Measurements from ENCODE around the gene TCN2. TPM values are rescaled to one million over a fixed set of nuclear protein-coding genes. Genes with fewer than 3 reads are reported as not detected.

The TCN2 gene
- total and polyA plus RNA-seq, 10 of the 15 experiments (the other 5 are each of a cell fraction or from before 2014, with no cell fraction given): 5.4 to 21.8 (median 11.0) TPM

DNA sequence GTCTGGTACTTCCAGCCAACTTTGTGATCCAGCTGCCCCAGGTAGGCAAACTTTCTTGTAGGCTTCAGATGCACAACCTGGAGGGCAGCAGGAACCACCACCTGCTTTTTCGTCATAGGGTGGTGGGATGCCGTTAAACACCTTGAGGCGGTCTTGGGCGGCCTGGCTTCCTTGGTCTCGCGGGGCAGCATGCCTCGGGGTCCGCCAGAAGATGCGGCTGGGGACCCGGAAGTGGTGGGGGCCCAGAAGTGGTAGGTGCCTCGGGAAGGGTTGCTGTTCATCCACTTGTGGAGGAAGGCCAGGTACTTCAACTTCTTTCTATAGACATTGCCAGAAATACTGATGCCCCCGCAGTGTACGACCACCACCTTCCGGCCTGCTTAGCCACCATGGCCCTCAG lies 47.4 kb downstream of the TCN2 start (continued):
- TF ChIP-seq, protein P1, sequence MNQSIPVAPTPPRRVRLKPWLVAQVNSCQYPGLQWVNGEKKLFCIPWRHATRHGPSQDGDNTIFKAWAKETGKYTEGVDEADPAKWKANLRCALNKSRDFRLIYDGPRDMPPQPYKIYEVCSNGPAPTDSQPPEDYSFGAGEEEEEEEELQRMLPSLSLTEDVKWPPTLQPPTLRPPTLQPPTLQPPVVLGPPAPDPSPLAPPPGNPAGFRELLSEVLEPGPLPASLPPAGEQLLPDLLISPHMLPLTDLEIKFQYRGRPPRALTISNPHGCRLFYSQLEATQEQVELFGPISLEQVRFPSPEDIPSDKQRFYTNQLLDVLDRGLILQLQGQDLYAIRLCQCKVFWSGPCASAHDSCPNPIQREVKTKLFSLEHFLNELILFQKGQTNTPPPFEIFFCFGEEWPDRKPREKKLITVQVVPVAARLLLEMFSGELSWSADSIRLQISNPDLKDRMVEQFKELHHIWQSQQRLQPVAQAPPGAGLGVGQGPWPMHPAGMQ (IDR thresholded peaks at IDR 0.05; ENCODE audit: borderline replicate concordance): no peak
- no peak for TF ChIP-seq PAX8 (IDR thresholded peaks at IDR 0.05)
- no peak for TF ChIP-seq SREBF2 (IDR thresholded peaks at IDR 0.05; ENCODE audit: low read length)

DNA sequence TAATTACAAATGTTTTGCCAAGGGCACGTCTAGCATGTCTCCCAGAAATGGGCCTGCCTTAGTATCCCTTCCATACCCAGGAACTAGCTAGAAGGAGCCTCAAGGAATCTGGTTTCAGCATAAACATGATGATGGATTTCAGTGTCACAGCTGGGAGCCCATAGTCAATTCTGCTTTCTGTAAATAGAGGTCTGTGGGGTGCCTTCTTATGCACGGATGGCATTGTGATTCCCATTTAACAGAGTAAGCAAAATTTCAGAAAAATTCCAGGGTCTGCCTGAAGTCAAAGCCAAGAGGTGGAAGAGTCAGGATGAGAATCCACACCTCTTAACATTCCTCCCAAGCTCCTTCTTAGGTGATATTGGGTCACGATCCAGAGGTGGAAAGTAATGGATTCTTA lies 48.6 kb downstream of the TCN2 start:
- no peaks in the 10 kb centered on the region for H4K20me1 ChIP-seq (ENCODE audit: control insufficient read depth, insufficient read depth)
- H3K9ac ChIP-seq (ENCODE audit: control insufficient read depth, insufficient read depth, low read length): no peak overlapping the region
- no peaks in the 10 kb centered on the region for H3K36me3 ChIP-seq (ENCODE audit: control insufficient read depth in 2 of 2, insufficient read depth in 2 of 2, low read length in 1 of 2)
- CTCF ChIA-PET: no interaction called here
- BruUV-seq (replicated peaks): no TSS peak
- POLR2A ChIA-PET: no interaction called here
- H3K4me2 ChIP-seq (ENCODE audit: control insufficient read depth, insufficient read depth): no peak overlapping the region
- RAD21 ChIA-PET (ENCODE audit: unreplicated experiment): interaction anchor here (1.0 kb wide), 1 partner anchor 100 kb away, joined by 5 read pairs; no protein-coding TSS in a partner anchor
- no peak overlapping the region for H3K4me3 ChIP-seq
- intact Hi-C loops (cut with micrococcal nuclease; ENCODE audit: unreplicated experiment) (no loop called here), in situ Hi-C loops (cut with MboI) (no loop called here)
- no peaks in the 10 kb centered on the region for H3K27me3 ChIP-seq (replicated peaks in 1 of 2; ENCODE audit: control insufficient read depth in 2 of 2, insufficient read depth in 2 of 2, low read length in 1 of 2)
- FAIRE-seq: no peak
- no peak for DNase-seq (ENCODE audit: low read depth, low spot score)
- H2AFZ ChIP-seq (ENCODE audit: control insufficient read depth, low read depth, low read length): no peak overlapping the region
- H3K79me2 ChIP-seq (ENCODE audit: control insufficient read depth, insufficient read depth, low read length): no peaks in the 10 kb centered on the region
- ATAC-seq: no peak
- no peak overlapping the region for H3K27ac ChIP-seq (ENCODE audit: control insufficient read depth, insufficient read depth)
- WGBS (ENCODE audit: insufficient coverage, insufficient replicate concordance, low lambda C conversion rate, missing lambda C conversion rate): 46% methylated on average over 3 of the region's 3 CpGs
- SMC1A ChIA-PET (ENCODE audit: uncharacterized antibody, unreplicated experiment): interaction anchor here (0.7 to 1.0 kb wide), 2 partner anchors 56 to 99 kb away, joined by 3 to 5 read pairs; no protein-coding TSS in a partner anchor
- no peak for TF ChIP-seq NFYB (IDR thresholded peaks at IDR 0.05; ENCODE audit: insufficient read depth, low read depth, low read length)
- no peak for TF ChIP-seq CHD4 (IDR thresholded peaks at IDR 0.05)
- no peak for TF ChIP-seq BCL11A (IDR thresholded peaks at IDR 0.05; ENCODE audit: low read depth, low read length)
- no peak for TF ChIP-seq NFYA (IDR thresholded peaks at IDR 0.05; ENCODE audit: borderline replicate concordance, low read depth, low read length)
- TF ChIP-seq, protein P2, sequence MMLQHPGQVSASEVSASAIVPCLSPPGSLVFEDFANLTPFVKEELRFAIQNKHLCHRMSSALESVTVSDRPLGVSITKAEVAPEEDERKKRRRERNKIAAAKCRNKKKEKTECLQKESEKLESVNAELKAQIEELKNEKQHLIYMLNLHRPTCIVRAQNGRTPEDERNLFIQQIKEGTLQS (IDR thresholded peaks at IDR 0.05; ENCODE audit: borderline replicate concordance, extremely low read depth, low read depth, low read length): no peak
- TF ChIP-seq SREBF1 (IDR thresholded peaks at IDR 0.05; ENCODE audit: low read length): no peak
- no peak for TF ChIP-seq WRNIP1 (IDR thresholded peaks at IDR 0.05; ENCODE audit: borderline replicate concordance, low read depth, low read length)
- TF ChIP-seq RBBP5 (conservative IDR thresholded peaks at IDR 0.05): no peak
- no peak for TF ChIP-seq IKZF1 (conservative IDR thresholded peaks at IDR 0.05)
- TF ChIP-seq NR2C1 (IDR thresholded peaks at IDR 0.05): no peak
- TF ChIP-seq, protein P3, sequence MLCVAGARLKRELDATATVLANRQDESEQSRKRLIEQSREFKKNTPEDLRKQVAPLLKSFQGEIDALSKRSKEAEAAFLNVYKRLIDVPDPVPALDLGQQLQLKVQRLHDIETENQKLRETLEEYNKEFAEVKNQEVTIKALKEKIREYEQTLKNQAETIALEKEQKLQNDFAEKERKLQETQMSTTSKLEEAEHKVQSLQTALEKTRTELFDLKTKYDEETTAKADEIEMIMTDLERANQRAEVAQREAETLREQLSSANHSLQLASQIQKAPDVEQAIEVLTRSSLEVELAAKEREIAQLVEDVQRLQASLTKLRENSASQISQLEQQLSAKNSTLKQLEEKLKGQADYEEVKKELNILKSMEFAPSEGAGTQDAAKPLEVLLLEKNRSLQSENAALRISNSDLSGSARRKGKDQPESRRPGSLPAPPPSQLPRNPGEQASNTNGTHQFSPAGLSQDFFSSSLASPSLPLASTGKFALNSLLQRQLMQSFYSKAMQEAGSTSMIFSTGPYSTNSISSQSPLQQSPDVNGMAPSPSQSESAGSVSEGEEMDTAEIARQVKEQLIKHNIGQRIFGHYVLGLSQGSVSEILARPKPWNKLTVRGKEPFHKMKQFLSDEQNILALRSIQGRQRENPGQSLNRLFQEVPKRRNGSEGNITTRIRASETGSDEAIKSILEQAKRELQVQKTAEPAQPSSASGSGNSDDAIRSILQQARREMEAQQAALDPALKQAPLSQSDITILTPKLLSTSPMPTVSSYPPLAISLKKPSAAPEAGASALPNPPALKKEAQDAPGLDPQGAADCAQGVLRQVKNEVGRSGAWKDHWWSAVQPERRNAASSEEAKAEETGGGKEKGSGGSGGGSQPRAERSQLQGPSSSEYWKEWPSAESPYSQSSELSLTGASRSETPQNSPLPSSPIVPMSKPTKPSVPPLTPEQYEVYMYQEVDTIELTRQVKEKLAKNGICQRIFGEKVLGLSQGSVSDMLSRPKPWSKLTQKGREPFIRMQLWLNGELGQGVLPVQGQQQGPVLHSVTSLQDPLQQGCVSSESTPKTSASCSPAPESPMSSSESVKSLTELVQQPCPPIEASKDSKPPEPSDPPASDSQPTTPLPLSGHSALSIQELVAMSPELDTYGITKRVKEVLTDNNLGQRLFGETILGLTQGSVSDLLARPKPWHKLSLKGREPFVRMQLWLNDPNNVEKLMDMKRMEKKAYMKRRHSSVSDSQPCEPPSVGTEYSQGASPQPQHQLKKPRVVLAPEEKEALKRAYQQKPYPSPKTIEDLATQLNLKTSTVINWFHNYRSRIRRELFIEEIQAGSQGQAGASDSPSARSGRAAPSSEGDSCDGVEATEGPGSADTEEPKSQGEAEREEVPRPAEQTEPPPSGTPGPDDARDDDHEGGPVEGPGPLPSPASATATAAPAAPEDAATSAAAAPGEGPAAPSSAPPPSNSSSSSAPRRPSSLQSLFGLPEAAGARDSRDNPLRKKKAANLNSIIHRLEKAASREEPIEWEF (IDR thresholded peaks at IDR 0.05; ENCODE audit: insufficient replicate concordance, low read depth, low read length): no peak
- TF ChIP-seq SIX5 (IDR thresholded peaks at IDR 0.05; ENCODE audit: low read depth, low read length, severe bottlenecking): no peak
- TF ChIP-seq YY1 (IDR thresholded peaks at IDR 0.05; ENCODE audit: low read depth, low read length): no peak
- H3K4me1 ChIP-seq (ENCODE audit: control insufficient read depth, insufficient read depth, low read length): no peaks in the 10 kb centered on the region
- no peaks in the 10 kb centered on the region for H3K9me3 ChIP-seq (replicated peaks; ENCODE audit: control insufficient read depth, insufficient read depth, low read length)

Measured in GM12878 (cell line).